Nucleus accumbens (tissue), 56 donors: ENCODE data around the gene PUS7.
A peak's percentile ranks its signal among the peaks of the same experiment; 100 is the strongest.
"Not testable (repeated sequence)": the region's sequence is repeated elsewhere in the genome, so short reads cannot be mapped to it uniquely, and the experiment has no call there.

ENCODE experiments used
- DNase-seq, 56 donors: peaks; one replicate each; lab custom pipeline; 2025; lab: John Stamatoyannopoulos, UW

Gene PUS7

GRCh38 chr7:105521717-105522463, at the start of gene PUS7:
Gene PUS7, minus strand, starts transcription at chr7:105522271. Its CDS starts 13,759 bp downstream, at chr7:105508512.
- peak in 55 of 56 donors; percentile 18 to 91 (median 78) for DNase-seq

- DNase-seq = no peak
Measured at GRCh38 chr7:105567821-105568220, 45.8 kb upstream of the PUS7 start.

GRCh38 chr7:105567024-105567423, 45.0 kb upstream of the PUS7 start:
- no peak for DNase-seq

- DNase-seq = peak in 3 of 56 donors; percentile 2 to 9 (median 8)
Measured at GRCh38 chr7:105565190-105565589, 43.1 kb upstream of the PUS7 start.

GRCh38 chr7:105559926-105560325, 37.9 kb upstream of the PUS7 start:
- DNase-seq = no peak

GRCh38 chr7:105538339-105538738, 16.3 kb upstream of the PUS7 start:
- DNase-seq = no peak

GRCh38 chr7:105532709-105533460, 10.8 kb upstream of the PUS7 start:
- no peak for DNase-seq

GRCh38 chr7:105531792-105532671, 10.0 kb upstream of the PUS7 start, which contains the start of gene RINT1:
Gene RINT1, plus strand, starts transcription at chr7:105532201. Its CDS starts 115 bp downstream, at chr7:105532316.
- peak; percentile 41 to 95 (median 84) for DNase-seq

GRCh38 chr7:105530546-105530945, 8.5 kb upstream of the PUS7 start:
- DNase-seq = no peak

GRCh38 chr7:105530126-105530525, 8.1 kb upstream of the PUS7 start:
- no peak for DNase-seq

- not testable (repeated sequence) for DNase-seq
Measured at GRCh38 chr7:105527737-105528136, 5.7 kb upstream of the PUS7 start.

GRCh38 chr7:105524840-105525239, 2.8 kb upstream of the PUS7 start:
- no peak for DNase-seq

- not testable (repeated sequence) for DNase-seq
Measured at GRCh38 chr7:105524423-105524822, 2.4 kb upstream of the PUS7 start.

- DNase-seq = peak in 46 of 56 donors; percentile 15 to 71 (median 42)
Measured at GRCh38 chr7:105521027-105521716, 899 bp downstream of the PUS7 start.

GRCh38 chr7:105520620-105521019, 1.5 kb downstream of the PUS7 start:
- DNase-seq = not testable (repeated sequence)

GRCh38 chr7:105519353-105519752, 2.7 kb downstream of the PUS7 start:
- no peak for DNase-seq

GRCh38 chr7:105515610-105516009, 6.5 kb downstream of the PUS7 start:
- not testable (repeated sequence) for DNase-seq

GRCh38 chr7:105512926-105513526, 9.0 kb downstream of the PUS7 start:
- DNase-seq = no peak

- DNase-seq = no peak
Measured at GRCh38 chr7:105512415-105512814, 9.7 kb downstream of the PUS7 start.

- no peak for DNase-seq
Measured at GRCh38 chr7:105502173-105502572, 19.9 kb downstream of the PUS7 start.
